IPS DF 4.7 (cell line): ENCODE results near the gene RAB20.
"Not testable (repeated sequence)": the region's sequence is repeated elsewhere in the genome, so short reads cannot be mapped to it uniquely, and the experiment has no call there.

ENCODE experiments used
- DNase-seq: peaks from one replicate; pipeline ENCODE4 v3.0.0-alpha.2; 2013; ENCODE audit warnings: low spot score; ENCODE audit errors: extremely low read depth

RAB20 gene

GRCh38 chr13:110575322-110576069 is 14.0 kb upstream of the RAB20 start:
- DNase-seq, result no peak

- no peak for DNase-seq
Measured at GRCh38 chr13:110574161-110574560, 12.6 kb upstream of the RAB20 start.

- DNase-seq, result no peak
Measured at GRCh38 chr13:110572778-110573118, 11.2 kb upstream of the RAB20 start.

GRCh38 chr13:110571896-110572777 is 10.6 kb upstream of the RAB20 start:
- no peak for DNase-seq

DNA sequence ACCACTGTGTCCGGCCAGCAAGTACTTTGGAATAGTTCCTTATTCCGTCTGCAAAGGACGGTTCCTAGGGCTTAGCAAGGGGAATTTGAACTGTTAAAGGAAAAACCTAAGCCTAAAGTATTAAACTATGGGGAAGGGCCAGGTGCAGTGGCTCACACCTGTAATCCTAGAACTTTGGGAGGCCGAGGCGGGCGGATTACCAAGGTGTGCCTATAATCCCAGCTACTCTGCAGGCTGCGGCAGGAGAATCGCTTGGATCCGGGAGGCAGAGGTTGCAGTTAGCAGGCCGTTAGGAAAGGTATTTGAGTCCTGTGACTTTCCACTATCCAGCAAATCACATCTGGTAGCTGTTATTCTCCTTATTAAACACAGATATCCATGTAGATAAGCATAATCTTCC is 9.4 kb upstream of the RAB20 start:
- DNase-seq, result no peak

DNA sequence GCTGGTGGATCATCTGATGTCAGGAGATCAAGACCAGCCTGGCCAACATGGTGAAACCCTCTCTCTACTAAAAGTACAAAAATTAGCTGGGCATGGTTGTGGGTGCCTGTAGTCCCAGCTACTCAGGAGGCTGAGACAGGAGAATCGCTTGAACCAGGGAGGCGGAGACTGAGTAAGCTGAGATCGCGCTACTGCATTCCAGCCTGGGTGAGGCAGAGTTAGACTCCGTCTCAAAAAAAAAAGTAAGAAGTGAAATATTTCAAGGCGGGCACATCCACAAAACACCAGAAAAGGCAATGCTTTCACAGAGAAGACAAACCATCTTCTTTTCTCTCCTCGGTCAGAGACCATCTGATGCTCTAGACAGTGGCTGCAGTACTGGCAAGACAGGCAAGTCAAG is 8.4 kb upstream of the RAB20 start:
- DNase-seq, result not testable (repeated sequence)

DNA sequence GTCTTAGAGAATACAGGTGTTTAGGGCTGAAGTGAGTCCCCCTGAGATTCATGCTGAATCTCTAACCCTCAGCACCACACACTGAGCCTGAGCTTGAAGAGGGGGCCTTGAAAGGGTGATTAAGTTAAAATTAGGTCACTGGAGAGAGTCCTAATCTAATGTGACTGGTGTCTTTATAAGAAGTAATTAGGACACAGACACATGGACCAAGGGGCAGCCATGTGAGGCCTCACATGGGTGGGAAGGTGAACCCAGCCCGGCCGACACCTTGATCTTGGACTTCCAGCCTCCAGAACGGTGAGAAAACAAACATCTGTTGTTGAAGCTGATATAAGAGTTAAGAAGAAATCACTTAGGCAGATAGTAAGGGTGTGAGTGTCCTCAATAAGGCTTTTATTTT is 7.1 kb upstream of the RAB20 start:
- DNase-seq, result no peak

DNA sequence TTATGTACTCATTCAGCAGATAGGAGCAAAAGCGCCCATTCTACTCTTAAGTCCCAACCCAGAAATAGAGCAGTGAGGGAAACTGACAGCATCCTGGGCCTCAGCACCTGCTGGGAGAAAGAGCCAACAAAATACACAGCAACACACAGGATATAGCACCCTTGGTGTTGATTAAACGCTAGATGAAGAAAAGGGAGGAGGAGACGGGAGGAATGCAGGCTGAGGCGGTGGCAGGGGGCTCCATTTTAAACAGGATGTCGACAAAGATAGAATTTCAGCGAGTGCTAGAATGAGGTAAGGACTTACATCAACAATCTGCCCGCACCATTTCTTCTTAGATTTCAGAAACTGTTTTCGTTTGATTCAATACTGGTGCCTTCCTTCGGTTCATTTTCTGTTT is 4.6 kb upstream of the RAB20 start:
- no peak for DNase-seq

DNA sequence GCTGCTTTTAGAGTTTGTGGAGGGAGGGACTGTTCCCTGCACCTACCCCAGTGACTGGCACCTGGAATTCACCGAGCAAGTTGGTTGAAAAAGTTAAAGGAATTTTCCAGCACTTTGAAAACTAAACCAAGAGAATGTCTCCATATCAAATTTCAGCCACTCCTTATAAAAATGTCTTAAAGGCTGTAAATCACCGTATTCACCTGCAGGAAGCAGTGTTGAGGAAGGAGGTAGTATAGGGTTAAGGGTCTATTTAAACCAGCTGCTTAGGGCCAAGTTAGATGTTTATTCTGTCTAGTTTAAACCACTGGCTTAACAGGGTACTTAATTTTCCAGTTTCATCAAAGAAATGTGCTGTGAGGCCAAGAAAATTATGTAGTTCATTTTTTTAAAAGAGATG is 3.8 kb upstream of the RAB20 start:
- DNase-seq, result no peak

- no peak for DNase-seq
Measured at GRCh38 chr13:110564472-110564985, 3.0 kb upstream of the RAB20 start.

GRCh38 chr13:110563463-110563774 is 1.9 kb upstream of the RAB20 start:
- DNase-seq, result no peak

DNA sequence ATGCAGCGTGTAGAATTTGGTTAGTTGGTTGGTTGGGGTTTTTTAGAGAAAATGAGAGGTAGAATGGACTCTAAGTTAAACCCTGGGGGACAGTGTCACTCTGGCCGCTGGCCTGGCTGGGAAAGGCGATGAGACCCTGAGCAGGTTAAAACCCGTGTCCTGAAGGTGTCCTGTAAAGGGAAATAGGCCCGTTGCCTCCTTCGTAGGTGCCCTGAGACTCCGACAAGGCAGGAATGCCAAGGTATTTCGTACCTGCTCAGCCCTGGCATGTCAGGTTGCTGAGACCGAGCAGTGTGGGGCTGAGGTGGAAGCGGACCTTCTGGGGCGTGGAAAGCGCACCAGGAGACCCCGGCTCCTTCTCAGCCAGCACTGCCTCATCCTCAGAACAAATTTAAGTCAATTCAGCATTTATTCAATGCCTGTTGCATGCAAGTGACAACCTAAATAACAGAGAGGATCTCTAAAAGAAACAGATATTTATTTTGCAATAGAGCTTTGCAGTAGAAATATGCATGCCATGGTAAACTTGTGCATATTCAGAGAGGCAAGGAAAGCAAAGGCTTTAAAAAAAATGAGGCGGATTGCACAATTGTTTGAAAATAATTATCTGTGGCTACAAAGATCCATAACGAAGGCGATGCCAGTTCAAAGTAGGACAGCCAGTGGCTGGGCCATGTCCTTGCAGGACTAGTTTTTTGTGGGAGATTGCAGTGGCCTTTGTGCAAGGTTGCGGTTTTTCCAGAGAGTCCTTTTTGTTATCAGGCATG is 1.4 kb upstream of the RAB20 start:
- DNase-seq, result no peak

- no peak for DNase-seq
Measured at GRCh38 chr13:110562036-110562597, 595 bp upstream of the RAB20 start.

- DNase-seq, result no peak
Measured at GRCh38 chr13:110560601-110561343, 750 bp downstream of the RAB20 start.

GRCh38 chr13:110559986-110560385 is 1.5 kb downstream of the RAB20 start:
- DNase-seq, result no peak

GRCh38 chr13:110559429-110559943 is 2.0 kb downstream of the RAB20 start:
- DNase-seq, result no peak

DNA sequence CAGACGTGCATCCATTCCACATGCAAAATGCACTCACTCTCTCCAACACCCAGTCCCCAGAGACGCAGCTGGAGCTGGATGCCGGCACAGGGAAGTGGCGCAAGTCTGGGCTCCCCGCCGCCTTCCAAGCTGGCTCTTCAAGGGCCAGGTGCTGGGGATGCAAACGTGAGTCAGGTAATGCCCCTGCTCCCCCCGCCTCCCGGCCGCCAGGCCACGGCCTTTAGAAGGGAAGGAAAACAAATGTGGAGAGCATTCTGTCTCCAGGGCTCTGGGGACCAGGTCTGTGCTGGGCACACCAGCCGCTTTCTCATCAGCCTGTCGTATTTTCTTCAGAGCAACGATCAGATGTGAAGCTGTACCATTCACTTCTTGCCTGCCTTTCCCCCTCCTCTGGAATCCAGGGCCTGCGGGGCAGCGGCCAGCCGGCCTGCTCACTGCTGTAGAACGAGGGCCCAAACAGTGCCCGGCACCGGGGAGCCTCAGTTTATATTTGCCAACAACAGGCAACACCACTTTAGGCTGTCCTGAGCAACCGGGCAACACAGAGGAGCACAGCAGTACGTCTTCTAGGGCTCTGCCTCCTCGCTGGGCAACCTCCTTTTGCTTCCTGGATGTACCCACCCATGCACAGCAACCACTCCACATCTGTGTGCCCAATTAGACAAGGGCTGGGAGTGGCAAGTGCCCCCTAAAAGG is 3.8 kb downstream of the RAB20 start:
- no peak for DNase-seq

DNA sequence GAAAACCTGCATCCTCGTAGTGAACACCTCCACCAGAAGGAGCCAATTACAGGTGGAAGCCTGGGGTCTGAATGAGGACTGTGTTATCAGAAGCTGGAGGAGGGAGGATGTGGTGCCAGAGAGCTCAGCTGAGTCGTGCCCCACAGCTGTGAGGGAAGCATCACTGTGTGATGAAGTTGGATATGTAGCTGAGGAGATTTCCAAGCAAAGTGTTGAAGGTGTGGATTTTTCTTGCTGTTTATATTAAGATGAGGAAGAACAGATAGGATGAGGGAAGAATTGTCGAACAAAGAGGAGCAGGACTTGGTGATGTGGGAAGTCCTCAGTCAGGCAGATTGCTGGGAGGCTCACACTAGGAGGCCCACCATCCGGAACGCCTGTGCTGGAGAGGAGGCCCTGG is 4.4 kb downstream of the RAB20 start:
- no peak for DNase-seq

- no peak for DNase-seq
Measured at GRCh38 chr13:110556224-110556606, 5.3 kb downstream of the RAB20 start.

- DNase-seq, result no peak
Measured at GRCh38 chr13:110555601-110556223, 5.8 kb downstream of the RAB20 start.
